GM23248 (cell line): ENCODE data around the gene ABCG8. TPM values are rescaled to one million over a fixed set of nuclear protein-coding genes. Genes with fewer than 3 reads are reported as not detected.

ENCODE experiments used
- DNase-seq: peaks from one replicate; pipeline ENCODE4 v3.0.0-alpha.2; 2015
- H2AFZ ChIP-seq: fragments of 200-600 bp; sonication (generic); 2 replicates; pipeline ENCODE4 v1.6.1; 2016; ENCODE audit warnings: antibody characterized with exemption
- H3F3A ChIP-seq: fragments of 200-600 bp; sonication (generic); 2 replicates; pipeline ENCODE4 v1.6.1; 2016; ENCODE audit warnings: mild to moderate bottlenecking, antibody characterized with exemption, mixed run types; ENCODE audit not compliant: insufficient read depth
- H3K27ac ChIP-seq: fragments of 200-600 bp; sonication (generic); 2 replicates; pipeline ENCODE4 v1.5.1; 2016; ENCODE audit warnings: mild to moderate bottlenecking
- H3K27me3 ChIP-seq: fragments of 200-600 bp; sonication (generic); replicated peaks from 2 replicates; pipeline ENCODE4 v1.6.1; 2016; ENCODE audit warnings: mild to moderate bottlenecking; ENCODE audit not compliant: insufficient read depth
- H3K36me3 ChIP-seq: fragments of 200-600 bp; sonication (generic); 2 replicates; pipeline ENCODE4 v1.6.1; 2016; ENCODE audit warnings: low read depth, mild to moderate bottlenecking
- H3K4me1 ChIP-seq: fragments of 200-600 bp; sonication (generic); 2 replicates; pipeline ENCODE4 v1.6.1; 2016; ENCODE audit warnings: mild to moderate bottlenecking; ENCODE audit not compliant: insufficient read depth
- H3K4me2 ChIP-seq: fragments of 200-600 bp; sonication (generic); one replicate; pipeline ENCODE4 v1.6.1; 2016; ENCODE audit warnings: mild to moderate bottlenecking; ENCODE audit not compliant: unreplicated experiment
- H3K4me3 ChIP-seq: fragments of 200-600 bp; sonication (generic); 2 replicates; pipeline ENCODE4 v1.5.1; 2016; ENCODE audit warnings: mild to moderate bottlenecking
- H3K79me2 ChIP-seq: fragments of 200-600 bp; sonication (generic); 2 replicates; pipeline ENCODE4 v1.6.1; 2016; ENCODE audit warnings: mild to moderate bottlenecking; ENCODE audit not compliant: insufficient read depth
- H3K9ac ChIP-seq: fragments of 200-600 bp; sonication (generic); 2 replicates; pipeline ENCODE4 v1.6.1; 2016; ENCODE audit warnings: mild to moderate bottlenecking
- H3K9me2 ChIP-seq: fragments of 200-600 bp; sonication (generic); 2 replicates; pipeline ENCODE4 v1.6.1; 2016; ENCODE audit warnings: mixed run types, mild to moderate bottlenecking, moderate library complexity; ENCODE audit not compliant: insufficient read depth
- H3K9me3 ChIP-seq: fragments of 200-600 bp; sonication (generic); one replicate; pipeline ENCODE4 v1.6.1; 2017; ENCODE audit warnings: low read depth
- H4K20me1 ChIP-seq: fragments of 200-600 bp; sonication (generic); 2 replicates; pipeline ENCODE4 v1.6.0; 2016; ENCODE audit not compliant: insufficient read depth
- EZH2 ChIP-seq: fragments of 200-600 bp; sonication (generic); IDR thresholded peaks from 2 replicates; pipeline ENCODE4 v1.6.1; 2018; ENCODE audit warnings: antibody characterized with exemption, mild to moderate bottlenecking; ENCODE audit not compliant: insufficient read depth, poor library complexity, severe bottlenecking
- EZH2phosphoT487 ChIP-seq: fragments of 200-600 bp; sonication (generic); IDR thresholded peaks from 2 replicates; pipeline ENCODE4 v1.6.1; 2018; ENCODE audit warnings: antibody characterized with exemption, moderate library complexity, mild to moderate bottlenecking, low read depth; ENCODE audit not compliant: insufficient read depth
- WGBS, 2 experiments: methylation state at CpG; one replicate each; pipeline ENCODE4 v1.1.6; 2015 to 2017; ENCODE audit warnings: low lambda C conversion rate in 2 of 2, low coverage in 1 of 2; ENCODE audit errors: missing lambda C conversion rate in 2 of 2; 5-methylcytosine and 5-hydroxymethylcytosine counted together
- in situ Hi-C: fragments of 300-500 bp; cut with MboI; formaldehyde crosslinking; loops from 2 replicates; pipeline ENCODE4 v1.15.0; 2020
- polyA plus RNA-seq: library from polyadenylated mRNA; unstranded; fragments of >200 nt; fragmentation: Nextera tagmentation; extraction: Ambion mirVana; gene quantifications from 2 replicates; pipeline ENCODE4 v1.2.1, GENCODE V29; 2016
- total RNA-seq: library from RNA; depleted of rRNA; stranded (reverse); fragments of >200 nt; shearing (Covaris generic); gene quantifications from 2 replicates; pipeline ENCODE4 v1.2.3, GENCODE V29; 2014

ABCG8 gene
- total and polyA plus RNA-seq, 2 experiments from 2014 or later, result 0.04 TPM; not detected in 1

DNA sequence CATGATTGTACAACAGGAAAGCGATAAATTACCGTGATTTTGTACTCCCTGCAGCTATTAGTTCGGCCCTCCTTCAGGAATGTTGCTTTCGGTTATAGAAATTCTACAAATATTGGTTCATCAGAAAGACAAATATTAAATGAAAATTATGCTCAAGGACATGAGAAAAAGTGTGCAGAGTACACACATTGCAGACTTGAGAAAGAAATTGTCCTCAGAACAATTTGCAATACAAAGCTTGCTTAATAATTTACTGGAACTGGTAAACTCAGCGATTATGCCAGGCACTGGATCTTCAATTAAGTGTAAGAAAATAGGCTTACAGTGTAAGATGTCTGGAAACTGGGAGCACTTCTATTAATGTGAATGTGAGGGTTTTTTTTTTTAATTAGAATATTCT is 45.9 kb downstream of the ABCG8 start:
- H3K27ac ChIP-seq, result no peak overlapping the region
- H3F3A ChIP-seq, result peaks cover 10% of the 10 kb centered on the region; the same call in 1 of the 2 replicates
- 97 to 98% methylated on average over 5 of the region's 5 CpGs for WGBS, 2 experiments
- H3K9me2 ChIP-seq, result no peaks in the 10 kb centered on the region
- no peaks in the 10 kb centered on the region for H3K79me2 ChIP-seq
- peaks cover 21% of the 10 kb centered on the region; the same call in 1 of the 2 replicates for H3K36me3 ChIP-seq
- H3K4me3 ChIP-seq, result no peak overlapping the region
- no peak overlapping the region for H3K9ac ChIP-seq
- H3K4me2 ChIP-seq, result no peak overlapping the region
- no peak for DNase-seq
- H4K20me1 ChIP-seq, result no peaks in the 10 kb centered on the region
- H2AFZ ChIP-seq, result no peak overlapping the region
- no peak for TF ChIP-seq EZH2
- no peak for TF ChIP-seq EZH2phosphoT487
- no peaks in the 10 kb centered on the region for H3K9me3 ChIP-seq
- in situ Hi-C loops, result no loop called here
- H3K4me1 ChIP-seq, result no peaks in the 10 kb centered on the region
- no peaks in the 10 kb centered on the region for H3K27me3 ChIP-seq

DNA sequence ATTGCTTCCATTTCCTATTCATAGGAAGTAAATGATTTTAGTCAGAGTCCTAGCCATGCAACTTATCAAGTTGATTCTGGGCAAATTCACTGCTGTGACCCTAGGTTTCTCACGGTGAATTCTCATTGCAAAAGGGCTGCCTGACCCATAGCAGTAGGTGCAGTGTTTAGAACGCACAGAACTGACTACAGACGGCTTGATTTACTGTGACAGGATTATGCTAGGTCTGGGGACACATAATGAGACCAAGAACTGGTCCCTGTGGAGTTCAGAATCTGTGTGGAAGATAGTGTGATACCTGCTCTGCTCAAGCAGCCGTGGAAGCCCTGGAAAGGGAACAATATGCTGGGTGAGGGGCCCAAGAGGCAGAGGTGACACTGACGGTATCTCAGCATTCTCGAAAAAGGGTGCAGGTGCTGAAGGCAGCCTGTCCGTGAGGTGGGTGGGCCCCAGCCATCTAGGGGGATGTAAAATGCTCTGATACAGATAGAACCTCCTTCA is 46.4 kb downstream of the ABCG8 start:
- H3K4me2 ChIP-seq, result no peak overlapping the region
- no peak for DNase-seq
- 91 to 95% methylated on average over 7 of the region's 7 CpGs for WGBS, 2 experiments
- H3K79me2 ChIP-seq, result no peaks in the 10 kb centered on the region
- H3K4me1 ChIP-seq, result no peaks in the 10 kb centered on the region
- no peaks in the 10 kb centered on the region for H3K9me2 ChIP-seq
- H3K27me3 ChIP-seq, result no peaks in the 10 kb centered on the region
- no peak overlapping the region for H2AFZ ChIP-seq
- H4K20me1 ChIP-seq, result no peaks in the 10 kb centered on the region
- H3K27ac ChIP-seq, result no peak overlapping the region
- peaks cover 10% of the 10 kb centered on the region; the same call in 1 of the 2 replicates for H3F3A ChIP-seq
- no peaks in the 10 kb centered on the region for H3K9me3 ChIP-seq
- in situ Hi-C loops, result no loop called here
- TF ChIP-seq EZH2phosphoT487 (no peak), EZH2 (no peak)
- no peak overlapping the region for H3K4me3 ChIP-seq
- H3K36me3 ChIP-seq, result peaks cover 26% of the 10 kb centered on the region; the same call in 1 of the 2 replicates
- H3K9ac ChIP-seq, result no peak overlapping the region

DNA sequence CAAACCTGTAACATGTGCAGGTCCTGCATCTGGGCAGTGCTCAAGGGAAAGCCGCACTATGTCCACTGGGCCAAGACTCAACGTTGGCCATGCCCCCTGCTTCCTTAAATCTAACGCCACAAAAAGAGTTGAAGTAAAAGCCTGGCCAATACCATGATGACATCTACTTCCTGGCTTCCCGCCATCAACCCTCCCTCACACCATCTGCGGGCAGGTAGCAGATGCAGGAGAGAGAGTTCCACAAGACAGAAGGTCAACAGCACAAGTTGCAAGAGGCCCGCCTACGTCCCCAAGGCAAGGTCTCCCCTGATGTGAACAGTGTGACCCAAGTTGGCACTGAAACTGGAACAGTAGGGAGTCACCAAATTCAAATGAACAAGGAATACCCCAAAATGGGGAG is 48.4 kb downstream of the ABCG8 start:
- H4K20me1 ChIP-seq, result no peaks in the 10 kb centered on the region
- peaks cover 34% of the 10 kb centered on the region; the same call in 1 of the 2 replicates for H3K36me3 ChIP-seq
- 90 to 95% methylated on average over 7 of the region's 7 CpGs for WGBS, 2 experiments
- no peak for DNase-seq
- no peaks in the 10 kb centered on the region for H3K79me2 ChIP-seq
- no peak overlapping the region for H3K9ac ChIP-seq
- H3F3A ChIP-seq, result peaks cover 16% of the 10 kb centered on the region
- no peak overlapping the region for H3K4me3 ChIP-seq
- no peaks in the 10 kb centered on the region for H3K4me1 ChIP-seq
- H3K27ac ChIP-seq, result no peak overlapping the region
- no peak overlapping the region for H2AFZ ChIP-seq
- H3K9me2 ChIP-seq, result no peaks in the 10 kb centered on the region
- in situ Hi-C loops, result no loop called here
- TF ChIP-seq EZH2 (no peak), EZH2phosphoT487 (no peak)
- no peaks in the 10 kb centered on the region for H3K9me3 ChIP-seq
- H3K27me3 ChIP-seq, result no peaks in the 10 kb centered on the region
- H3K4me2 ChIP-seq, result no peak overlapping the region

DNA sequence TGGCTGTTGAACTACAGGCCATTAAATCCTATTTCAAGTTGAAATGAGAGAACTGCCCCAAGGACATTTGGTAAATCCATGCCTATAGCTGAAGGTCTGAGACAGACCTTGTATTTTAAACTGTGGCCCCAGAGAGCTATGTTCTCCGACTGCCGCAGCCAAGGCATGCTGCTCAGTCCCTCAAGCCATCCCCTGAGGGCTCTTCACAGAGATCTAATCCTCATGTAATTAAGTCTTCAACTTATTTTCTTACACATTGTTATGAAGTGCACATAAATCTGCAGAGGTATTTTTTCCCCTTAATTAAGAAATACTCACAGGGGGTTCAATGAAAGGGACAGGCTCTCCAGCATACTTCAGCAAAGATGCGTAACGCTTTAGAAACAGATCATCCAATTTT is 50.6 kb downstream of the ABCG8 start:
- H3K27me3 ChIP-seq, result no peaks in the 10 kb centered on the region
- H3F3A ChIP-seq, result peaks cover 10% of the 10 kb centered on the region; the same call in 1 of the 2 replicates
- TF ChIP-seq EZH2 (no peak), EZH2phosphoT487 (no peak)
- no peak overlapping the region for H3K27ac ChIP-seq
- no peak overlapping the region for H3K4me3 ChIP-seq
- H3K9me3 ChIP-seq, result no peaks in the 10 kb centered on the region
- in situ Hi-C loops, result no loop called here
- no peaks in the 10 kb centered on the region for H3K79me2 ChIP-seq
- no peaks in the 10 kb centered on the region for H4K20me1 ChIP-seq
- no peak overlapping the region for H3K9ac ChIP-seq
- no peaks in the 10 kb centered on the region for H3K4me1 ChIP-seq
- peaks cover 54% of the 10 kb centered on the region for H3K36me3 ChIP-seq
- H3K9me2 ChIP-seq, result no peaks in the 10 kb centered on the region
- no peak overlapping the region for H2AFZ ChIP-seq
- WGBS, 2 experiments, result 96 to 98% methylated on average over 4 of the region's 4 CpGs
- DNase-seq, result no peak
- H3K4me2 ChIP-seq, result no peak overlapping the region
